ENCODE results near the gene MYL3. TPM values are rescaled to one million over a fixed set of nuclear protein-coding genes. Genes with fewer than 3 reads are reported as not detected.

MYL3 gene
- total RNA-seq, 1 donor from 2014 or later = 33.1 TPM

GRCh38 chr3:46883054-46883829 is 20.0 kb upstream of the MYL3 start:
- peak; percentile 62 for DNase-seq

GRCh38 chr3:46882377-46883053 is 19.3 kb upstream of the MYL3 start:
- DNase-seq = peak; percentile 73

GRCh38 chr3:46881596-46882376 is 18.5 kb upstream of the MYL3 start:
- peak; percentile 69 for DNase-seq

DNA sequence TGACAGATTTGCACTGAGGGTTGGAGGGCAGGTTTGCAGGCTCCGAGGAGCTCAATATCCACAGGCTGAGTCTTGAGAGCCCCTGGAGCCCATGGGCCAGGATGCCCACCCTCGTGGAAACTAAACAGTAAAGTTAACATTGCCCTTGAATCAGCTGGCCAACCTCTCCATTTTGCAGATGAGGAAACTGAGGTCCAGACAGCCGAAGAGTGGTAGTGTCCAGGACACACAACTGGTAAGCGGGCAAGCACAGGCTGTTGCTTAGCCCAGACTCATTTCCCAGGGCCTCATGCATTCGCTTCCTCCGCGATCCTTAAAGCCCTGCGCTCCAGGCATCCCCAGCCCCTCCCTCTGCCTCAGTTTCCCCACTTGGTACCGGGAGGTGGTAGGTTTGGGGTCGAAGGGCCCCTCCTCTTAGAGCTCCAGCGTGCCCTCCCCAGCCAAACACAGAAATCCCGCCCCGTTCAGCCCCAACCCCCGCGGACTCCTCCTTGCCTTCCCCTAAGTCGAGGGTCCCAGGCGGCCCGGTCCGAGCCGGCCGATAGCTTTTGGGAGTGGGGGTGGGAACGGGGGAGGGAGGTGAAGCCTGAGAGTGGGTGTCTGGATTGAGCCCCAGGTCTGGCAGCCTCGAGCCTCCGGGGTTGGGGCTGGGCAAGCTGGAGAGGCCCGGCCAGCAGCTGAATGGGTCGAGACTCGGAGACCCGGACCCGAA is 17.8 kb upstream of the MYL3 start:
- no peak for DNase-seq

DNA sequence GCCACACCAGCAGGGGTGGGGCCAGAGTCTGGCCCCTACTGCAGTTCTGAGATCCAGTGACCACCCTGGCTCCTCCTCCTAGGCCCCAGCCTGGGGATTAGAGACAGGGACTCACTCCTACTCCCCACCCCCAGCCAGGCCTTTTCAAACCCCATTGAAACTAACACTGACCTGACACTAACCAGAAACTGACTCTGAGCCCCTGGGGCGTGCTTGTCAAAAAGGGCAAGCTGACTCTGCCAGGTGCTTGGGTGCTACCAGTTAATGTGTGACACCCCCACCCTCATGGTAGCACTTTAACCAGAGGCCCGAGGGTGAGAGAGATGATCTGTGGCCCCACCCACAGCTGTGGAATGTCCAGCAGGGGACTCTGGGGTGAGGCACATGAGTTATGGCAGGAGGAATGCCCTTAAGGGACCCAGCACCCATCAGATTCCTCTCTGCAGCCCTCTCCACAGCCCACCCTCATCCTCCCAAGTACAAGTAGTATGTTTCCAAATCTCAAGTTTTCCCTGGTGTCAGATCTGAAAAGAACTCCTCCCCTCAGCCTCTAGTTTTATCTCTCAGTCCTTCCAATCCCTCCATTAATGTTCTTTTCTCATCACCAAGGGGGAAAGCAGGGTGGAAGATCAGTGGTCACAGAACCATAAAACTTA is 15.7 kb upstream of the MYL3 start:
- peak; percentile 39 for DNase-seq

DNA sequence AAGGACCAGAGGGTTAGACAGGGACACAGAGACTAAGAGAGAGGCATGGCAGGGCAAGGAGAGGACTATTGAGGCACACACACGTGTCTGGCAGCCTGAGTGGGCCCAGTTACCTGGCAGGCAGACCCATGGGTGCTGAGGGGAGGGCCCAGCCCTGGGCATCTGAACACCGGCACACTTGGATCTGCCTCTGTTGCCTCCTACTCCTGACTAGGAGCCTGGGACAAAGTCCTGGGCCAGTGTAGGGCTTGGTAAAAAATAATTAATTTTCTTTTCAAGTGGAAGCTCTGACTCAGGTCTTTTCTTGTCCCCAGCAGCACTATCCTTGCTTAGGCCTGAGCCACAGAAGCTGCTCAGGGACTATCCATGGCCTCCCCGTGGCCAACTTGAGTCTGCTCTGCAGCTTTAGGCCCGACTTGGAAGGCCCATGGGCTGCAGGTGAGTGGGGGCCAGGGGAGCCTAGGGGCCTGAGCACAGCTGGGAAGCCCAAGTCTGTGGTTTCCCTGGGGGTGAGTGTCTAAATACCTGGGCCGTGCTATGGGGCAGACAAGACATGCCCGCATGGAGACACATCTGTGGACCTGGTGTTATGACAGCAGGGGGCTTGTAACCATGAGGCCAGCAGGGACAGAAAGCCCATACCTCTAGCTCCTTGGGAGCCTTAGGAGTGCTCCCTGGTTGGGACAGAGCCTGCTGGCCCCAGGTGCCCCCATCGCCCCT is 14.3 kb upstream of the MYL3 start, which contains the start of gene PTH1R:
Gene PTH1R (plus strand): TSS at position 316 of the 720 bp plus-strand sequence. CDS start 5,839 bp downstream, outside the sequence.
- DNase-seq = no peak

GRCh38 chr3:46876313-46877300 is 13.4 kb upstream of the MYL3 start:
- DNase-seq = no peak

DNA sequence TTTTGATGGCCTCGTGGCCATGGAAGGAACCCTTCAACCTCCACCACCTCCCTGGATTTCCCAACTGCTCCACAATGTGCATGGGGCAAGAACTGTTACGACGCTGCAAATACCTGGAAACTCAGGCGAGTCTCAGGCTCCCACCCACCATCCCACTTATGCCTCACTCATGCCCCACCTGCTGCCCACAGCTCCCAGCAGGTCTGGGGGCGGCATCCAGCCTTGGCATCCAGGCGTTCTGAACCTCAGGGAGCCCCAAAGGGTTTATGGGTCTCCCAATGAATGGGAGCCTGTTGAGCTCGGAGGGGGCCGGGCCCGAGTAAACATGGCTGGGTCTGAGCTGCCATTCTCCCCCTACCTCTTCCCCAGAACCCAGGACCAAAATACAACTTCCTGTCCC is 12.3 kb upstream of the MYL3 start:
- no peak for DNase-seq

GRCh38 chr3:46874430-46874829 is 11.2 kb upstream of the MYL3 start:
- peak; percentile 78 for DNase-seq

- DNase-seq = no peak
Measured at GRCh38 chr3:46873521-46873920, 10.3 kb upstream of the MYL3 start.

DNA sequence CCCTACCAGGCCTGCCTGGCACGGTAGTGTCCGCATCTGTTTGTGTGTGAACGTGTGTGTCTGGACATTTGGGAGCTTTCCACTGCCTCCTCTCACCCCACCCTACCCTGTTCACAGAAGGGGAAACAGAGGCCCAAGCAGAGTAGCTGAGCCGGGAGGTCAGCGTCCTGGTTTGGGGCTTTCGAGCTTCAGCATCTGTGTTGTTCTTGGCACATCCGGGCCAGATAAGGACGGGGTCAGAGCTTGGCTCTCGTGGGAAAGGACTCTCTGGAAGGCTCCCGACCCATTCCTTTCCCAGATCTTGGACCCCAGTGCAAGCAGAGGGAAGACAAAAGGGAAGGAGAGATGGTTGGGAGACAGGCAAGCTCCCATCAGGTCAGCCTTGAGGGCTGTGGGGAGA is 8.0 kb upstream of the MYL3 start:
- DNase-seq = no peak

GRCh38 chr3:46870651-46871050 is 7.4 kb upstream of the MYL3 start:
- no peak for DNase-seq

- DNase-seq = no peak
Measured at GRCh38 chr3:46869440-46869839, 6.2 kb upstream of the MYL3 start.

DNA sequence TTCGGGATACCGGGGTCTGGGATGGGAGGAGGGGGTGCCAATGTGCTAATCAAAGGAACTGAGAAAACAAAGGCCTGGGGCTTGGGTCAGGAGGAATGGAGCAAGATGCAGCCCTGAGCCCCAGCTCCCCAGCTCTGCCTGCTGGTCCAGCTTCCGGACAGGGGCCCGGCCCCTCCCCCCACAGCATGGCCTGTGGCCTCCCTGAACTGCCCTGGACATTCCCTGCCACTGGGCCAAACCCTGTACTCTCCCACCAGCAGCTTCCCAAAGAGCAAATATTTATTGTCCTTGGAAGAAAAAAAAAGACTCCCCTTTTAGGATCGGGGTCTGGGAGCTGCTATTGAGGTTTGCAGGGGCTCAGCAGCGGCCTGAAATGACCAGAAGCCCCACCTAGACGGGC is 5.7 kb upstream of the MYL3 start:
- no peak for DNase-seq

DNA sequence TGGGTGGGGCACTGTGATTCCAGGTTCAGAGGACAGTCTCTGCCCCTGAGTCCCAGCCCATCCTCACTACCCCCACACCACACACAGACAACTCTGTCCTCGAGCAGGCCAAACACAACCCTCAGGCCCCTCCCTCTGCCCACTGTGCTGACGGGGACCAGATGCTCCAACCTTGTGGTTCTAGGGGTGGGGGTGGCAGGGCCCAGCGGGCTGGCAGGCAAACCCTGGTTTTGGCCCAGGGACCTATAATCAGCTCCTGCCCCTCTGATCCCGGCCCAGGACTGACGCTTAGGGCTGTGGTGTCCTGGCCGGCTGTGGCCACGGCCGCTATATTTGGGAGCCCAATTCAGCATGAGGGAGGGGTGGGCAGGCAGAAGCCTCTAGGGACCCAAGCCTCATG is 5.0 kb upstream of the MYL3 start:
- DNase-seq = no peak

DNA sequence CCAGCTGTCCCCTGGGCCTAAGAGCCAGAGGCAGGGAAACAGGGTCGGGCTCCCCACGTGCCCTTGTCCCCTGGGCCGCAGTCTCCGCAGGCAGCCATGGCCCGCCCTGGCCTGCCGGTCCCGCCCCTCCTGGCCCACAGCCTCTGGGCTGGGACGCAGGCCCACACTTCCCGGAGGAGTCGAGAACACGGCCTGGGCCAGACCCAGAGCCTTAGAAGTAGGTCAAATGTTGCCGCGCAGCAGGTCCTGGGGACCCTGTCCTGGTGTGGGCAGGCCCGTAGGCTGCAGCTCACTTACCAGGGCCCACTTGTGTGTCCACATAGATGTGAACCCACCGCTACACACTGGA is 4.3 kb upstream of the MYL3 start:
- peak; percentile 56 for DNase-seq

- peak; percentile 82 for DNase-seq
Measured at GRCh38 chr3:46866720-46867549, 3.7 kb upstream of the MYL3 start.

DNA sequence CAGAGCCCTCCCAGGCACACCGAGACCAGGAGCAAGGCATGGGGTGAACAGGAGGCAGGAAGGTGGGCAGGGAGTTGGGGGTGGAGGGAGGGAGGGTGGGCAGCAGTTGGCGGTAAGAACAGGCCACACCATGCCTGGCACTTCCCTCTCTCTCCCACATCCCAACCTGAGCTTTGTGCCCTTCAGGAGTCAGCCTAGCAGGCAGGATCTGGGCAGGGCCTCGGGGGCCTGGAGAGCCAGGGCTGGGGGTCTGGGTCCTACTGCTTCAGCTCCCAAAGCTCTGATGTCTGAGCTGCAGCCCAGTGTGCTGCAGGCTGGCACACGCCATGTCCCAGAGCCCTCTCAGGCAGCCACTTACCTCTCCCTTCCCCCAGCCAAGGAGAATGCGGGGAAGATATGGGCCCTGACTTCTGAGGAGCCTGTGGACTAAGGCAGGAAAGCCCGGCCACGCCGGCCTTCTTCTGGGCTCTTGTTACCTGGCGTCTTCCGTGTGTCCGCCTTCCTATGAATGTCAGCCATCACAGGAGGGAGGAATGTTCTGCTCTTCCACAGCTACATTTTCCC is 2.9 kb upstream of the MYL3 start:
- DNase-seq = no peak

DNA sequence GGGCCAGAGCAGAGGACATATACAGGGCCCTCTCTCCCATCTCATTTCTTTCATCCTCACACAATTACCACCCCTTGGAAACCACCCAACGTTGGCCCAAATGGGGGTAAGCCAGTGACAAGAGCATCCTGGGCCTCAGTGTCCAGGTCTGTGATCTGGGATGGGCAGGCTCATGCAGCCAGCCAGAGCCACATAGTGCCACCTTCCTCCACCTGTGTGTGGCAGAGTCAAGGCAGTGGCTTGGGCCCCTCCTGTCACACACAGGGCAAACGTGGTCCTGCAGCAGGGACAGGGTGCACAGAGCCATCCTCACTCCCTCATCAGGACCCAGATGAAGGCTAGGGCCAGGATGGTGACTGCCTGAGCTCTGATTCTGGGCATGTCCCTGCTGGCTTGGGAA is 2.3 kb upstream of the MYL3 start:
- no peak for DNase-seq

Data from tongue (tissue), 2 donors.